HG03460 (cell line): Measurements from ENCODE around the gene RNF175.
"Not testable (repeated sequence)": the region's sequence is repeated elsewhere in the genome, so short reads cannot be mapped to it uniquely, and the experiment has no call there.

ENCODE experiments used
- ATAC-seq: cut with Tn5 transposase; IDR thresholded peaks from one replicate; pipeline ENCODE4 v1.9.1; 2021; ENCODE audit not compliant: unreplicated experiment

Gene RNF175

DNA sequence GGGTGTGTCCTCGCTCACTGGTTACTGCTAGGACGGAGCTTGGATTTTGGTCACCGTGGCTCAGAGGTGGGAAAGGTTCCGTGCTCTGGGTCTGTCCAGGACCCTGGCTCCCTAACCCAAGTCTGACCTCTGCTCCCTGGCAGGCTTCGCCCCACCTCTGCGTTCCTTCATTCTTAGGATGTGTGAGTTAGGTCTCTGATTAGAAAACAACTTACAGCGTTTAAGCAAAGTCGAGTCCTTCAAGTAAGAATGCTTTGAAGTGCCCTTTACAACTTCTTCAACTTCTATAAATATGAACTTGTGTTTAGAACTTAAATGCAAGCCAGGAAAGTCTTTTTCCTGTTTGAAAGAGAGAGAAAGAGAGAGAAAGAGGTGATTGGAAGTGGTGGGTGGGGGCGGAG, 74.9 kb downstream of the RNF175 start:
- no peak for ATAC-seq

DNA sequence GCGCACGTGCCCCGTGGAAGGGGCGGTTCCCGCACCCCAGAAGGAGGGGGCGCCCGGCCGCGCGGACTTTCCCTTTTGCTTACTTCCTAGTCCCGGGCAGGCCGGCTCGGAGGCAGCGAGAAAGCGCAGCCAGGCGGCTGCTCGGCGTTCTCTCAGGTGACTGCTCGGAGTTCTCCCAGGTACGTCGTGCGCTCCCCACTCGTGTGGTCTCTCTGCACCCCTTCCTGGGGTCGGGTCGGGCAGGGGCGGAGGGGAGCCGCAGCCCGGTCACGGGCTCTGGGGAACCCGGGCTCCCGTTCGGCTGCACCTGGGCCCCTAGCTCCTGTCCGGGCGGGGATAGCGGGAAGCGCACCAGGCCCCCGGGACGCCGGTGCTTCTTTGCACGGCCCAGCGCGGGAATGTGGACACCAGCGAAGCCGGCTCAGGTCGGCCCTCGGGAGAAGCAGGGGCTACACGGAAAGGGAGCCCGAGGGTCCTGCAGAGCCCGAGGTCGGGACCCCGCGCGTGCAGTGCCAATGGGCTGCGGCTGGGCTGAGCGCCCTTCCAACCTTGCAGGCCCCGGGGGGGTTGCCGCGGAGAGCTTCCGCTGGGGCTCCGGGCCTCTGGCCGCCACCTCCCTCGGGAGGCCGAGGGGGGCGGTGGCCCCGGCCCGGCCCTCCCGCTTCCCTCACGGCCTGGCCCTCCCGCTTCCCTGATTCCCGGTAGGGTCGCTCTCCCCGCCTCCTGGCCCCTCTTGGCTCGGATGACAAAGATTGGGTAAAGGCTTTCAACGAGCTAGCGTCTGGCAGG, 75.4 kb downstream of the RNF175 start, which contains the start of gene TLR2:
TLR2 (plus strand) TSS at position 99 of the 789 bp plus-strand sequence. CDS start 18,628 bp downstream, outside the sequence.
- ATAC-seq, result peak; percentile 83

DNA sequence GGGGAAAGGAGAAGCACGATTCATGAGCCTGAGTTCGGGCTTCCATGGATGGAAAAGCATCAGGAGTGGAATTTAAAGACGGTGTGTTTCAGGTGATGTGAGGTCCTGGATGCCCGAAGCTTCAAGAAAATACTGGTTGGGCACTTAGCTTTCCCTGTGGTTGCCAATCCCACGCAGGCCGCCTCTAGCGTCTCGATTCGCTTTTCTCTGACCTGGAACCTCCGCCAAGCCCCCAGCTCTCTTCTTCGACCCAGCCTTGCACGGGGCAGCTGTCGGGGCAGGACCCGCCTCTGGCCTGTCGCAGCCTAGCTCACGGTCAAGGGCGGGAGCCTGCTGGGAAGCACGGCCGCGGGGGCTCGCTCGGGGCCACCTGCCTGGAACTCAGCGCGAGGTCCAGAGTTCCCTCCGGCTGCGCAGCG, 76.1 kb downstream of the RNF175 start:
- ATAC-seq, result no peak

DNA sequence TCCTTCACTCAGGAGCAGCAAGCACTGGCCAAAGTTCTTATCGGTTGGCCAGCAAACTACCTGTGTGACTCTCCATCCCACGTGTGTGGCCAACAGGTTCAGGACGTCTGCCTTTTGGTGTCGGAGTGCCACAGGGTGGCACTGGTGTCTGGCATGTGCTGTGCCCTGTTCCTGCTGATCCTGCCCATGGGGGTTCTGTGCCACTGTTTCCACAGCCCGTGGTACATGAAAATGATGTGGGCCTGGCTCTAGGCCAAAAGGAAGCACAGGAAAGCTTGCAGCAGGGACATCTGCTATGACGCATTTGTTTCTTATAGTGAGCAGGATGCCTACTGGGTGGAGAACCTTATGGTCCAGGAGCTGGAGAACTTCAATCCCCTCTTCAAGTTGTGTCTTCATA, 80.3 kb downstream of the RNF175 start:
- ATAC-seq, result no peak

- no peak for ATAC-seq
Measured at GRCh38 chr4:153676984-153677383, 82.8 kb downstream of the RNF175 start.

GRCh38 chr4:153676486-153676885, 83.3 kb downstream of the RNF175 start:
- no peak for ATAC-seq

- no peak for ATAC-seq
Measured at GRCh38 chr4:153669838-153670237, 90.0 kb downstream of the RNF175 start.

DNA sequence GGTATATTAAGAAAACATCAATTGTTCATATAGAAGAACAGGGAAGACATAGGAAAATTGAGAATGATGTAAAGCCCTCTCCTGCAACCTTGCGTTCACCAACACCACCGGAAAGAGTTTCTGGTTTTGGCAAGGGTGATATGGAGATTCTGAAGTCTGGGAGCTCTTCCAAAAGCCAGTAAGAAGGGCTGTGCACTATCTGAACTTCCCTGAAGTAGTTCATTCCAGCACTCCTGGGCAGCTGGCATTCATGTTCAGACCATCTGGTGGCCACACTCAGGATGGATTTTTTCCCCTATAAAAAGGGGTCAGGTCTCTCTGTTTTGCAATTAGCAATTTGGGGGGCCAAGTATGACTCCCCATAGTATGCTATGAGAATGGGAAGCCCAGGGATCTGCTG, 91.2 kb downstream of the RNF175 start:
- no peak for ATAC-seq

DNA sequence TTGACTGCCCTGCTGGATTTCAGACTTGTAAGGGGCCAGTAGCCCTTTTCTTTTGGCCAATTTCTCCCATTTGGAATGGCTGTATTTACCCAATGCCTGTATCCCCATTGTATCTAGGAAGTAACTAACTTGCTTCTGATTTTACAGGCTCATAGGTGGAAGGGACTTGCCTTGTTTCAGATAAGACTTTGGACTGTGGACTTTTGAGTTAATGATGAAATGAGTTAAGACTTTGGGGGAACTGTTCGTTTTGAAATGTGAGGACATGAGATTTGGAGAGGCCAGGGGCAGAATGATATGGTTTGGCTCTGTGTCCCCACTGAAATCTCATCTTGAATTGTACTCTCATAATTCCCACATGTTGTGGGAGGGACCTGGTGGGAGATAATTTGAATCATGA, 93.3 kb downstream of the RNF175 start:
- not testable (repeated sequence) for ATAC-seq

DNA sequence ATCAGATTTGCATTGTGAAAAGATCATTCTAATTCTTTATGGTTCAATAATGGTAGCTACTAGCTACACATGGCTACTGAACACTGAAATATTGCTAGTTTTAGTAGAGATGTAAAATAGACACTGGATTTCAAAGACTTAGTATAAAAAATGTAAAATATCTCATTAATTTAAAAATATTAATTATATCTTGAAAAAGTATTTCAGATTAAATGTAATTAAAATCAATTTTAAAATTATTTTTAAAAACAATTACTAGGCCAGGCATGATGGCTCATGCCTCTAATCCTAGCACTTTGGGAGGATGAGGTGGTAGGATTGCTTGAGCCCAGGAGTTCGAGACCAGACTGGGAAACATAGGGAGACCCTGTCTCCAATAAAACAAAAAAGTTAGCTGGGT, 96.2 kb downstream of the RNF175 start:
- no peak for ATAC-seq

DNA sequence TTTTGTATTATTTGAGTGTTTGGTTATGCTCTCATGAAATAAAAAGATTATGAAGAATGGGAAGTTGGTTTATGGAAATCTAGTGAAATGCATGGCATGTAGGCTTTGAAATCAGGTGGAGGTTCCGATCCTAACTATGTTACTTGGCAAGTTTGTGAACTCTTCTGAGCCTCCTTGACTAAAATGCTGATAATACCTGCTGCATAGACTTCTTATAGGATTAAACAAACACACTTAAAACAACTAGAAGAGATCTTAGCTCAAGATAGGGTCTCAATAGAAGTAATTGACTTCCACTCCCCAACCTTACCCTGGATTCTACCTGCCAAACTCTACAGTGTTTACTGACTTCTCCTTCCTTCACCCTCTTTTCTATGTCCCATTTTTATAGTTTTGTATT, 97.9 kb downstream of the RNF175 start:
- ATAC-seq, result no peak

DNA sequence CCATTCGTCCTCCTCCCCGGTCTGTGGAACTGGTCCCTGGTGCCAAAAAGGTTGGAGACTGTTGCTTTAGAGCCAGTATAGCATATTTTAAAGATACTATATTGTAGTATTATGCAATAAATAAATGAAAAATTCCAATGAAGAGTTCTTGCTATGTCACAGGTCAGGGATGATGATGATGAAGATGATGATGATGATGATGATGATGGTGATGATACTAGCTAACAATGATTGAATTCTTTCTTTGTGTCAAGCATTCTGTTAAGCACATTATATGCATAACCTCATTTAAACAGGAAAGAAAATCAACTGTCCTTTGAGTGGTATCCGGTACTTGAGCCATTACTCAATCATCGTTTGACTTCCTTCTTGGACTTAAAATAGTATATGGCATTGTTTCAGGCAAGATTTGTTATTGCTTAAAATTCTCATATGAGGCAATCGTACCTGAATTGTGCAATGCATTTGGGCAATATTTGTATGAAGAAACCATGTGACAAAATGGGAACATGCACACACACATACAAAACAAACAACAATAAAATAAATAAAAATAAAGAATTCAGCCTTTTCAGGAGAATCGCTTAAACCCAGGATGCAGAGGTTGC, 98.5 kb downstream of the RNF175 start:
- no peak for ATAC-seq
